ENCODE measurements around the gene SAGE1.
"Not testable (repeated sequence)": the region's sequence is repeated elsewhere in the genome, so short reads cannot be mapped to it uniquely, and the experiment has no call there.

The SAGE1 gene

GRCh38 chrX:135893294-135893817, at the start of gene SAGE1, which contains the start of gene CT45A10:
Gene SAGE1 (plus strand): TSS chrX:135893716. CDS start chrX:135896243, 2,527 bp downstream.
Gene CT45A10 (minus strand): TSS chrX:135893444. CDS start chrX:135885344, 8,100 bp downstream.
- no peak for DNase-seq

- DNase-seq, result not testable (repeated sequence)
Observed at GRCh38 chrX:135854438-135854837, 39.1 kb upstream of the SAGE1 start, which contains the start of gene CT45A8. Gene CT45A8 (minus strand): TSS chrX:135854538. CDS start chrX:135850783, 3,755 bp downstream.

DNA sequence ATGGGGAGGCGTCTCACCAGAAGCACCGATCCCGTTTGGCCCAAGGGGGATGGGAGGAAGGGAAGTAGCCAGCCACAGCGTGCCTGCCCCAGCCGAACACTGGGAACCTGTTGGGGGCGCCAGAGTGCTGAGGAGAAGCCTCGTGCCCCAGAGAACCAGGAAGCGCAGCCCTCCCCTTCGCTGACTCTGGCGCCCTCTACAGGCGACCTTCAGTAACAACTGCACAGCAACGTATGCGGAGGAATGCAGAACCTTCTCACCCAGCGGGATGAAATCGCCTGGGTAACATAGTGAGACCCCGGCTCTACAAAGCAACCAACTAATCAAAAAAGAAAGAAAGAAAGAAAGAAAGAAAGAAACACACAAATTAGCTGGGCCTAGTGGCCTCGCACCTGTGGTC, 21.8 kb upstream of the SAGE1 start, which contains the start of gene CT45A9:
CT45A9 (minus strand) TSS at position 101 of the 400 bp plus-strand sequence. CDS start 3,751 bp downstream, outside the sequence.
- DNase-seq, result not testable (repeated sequence)

GRCh38 chrX:135882741-135883140, 10.8 kb upstream of the SAGE1 start:
- DNase-seq, result not testable (repeated sequence)

- DNase-seq, result not testable (repeated sequence)
Observed at GRCh38 chrX:135888230-135888629, 5.3 kb upstream of the SAGE1 start.

GRCh38 chrX:135888976-135889375, 4.5 kb upstream of the SAGE1 start:
- peak; percentile 42 to 49 for DNase-seq

- no peak for DNase-seq
Observed at GRCh38 chrX:135890087-135890585, 3.4 kb upstream of the SAGE1 start.

DNA sequence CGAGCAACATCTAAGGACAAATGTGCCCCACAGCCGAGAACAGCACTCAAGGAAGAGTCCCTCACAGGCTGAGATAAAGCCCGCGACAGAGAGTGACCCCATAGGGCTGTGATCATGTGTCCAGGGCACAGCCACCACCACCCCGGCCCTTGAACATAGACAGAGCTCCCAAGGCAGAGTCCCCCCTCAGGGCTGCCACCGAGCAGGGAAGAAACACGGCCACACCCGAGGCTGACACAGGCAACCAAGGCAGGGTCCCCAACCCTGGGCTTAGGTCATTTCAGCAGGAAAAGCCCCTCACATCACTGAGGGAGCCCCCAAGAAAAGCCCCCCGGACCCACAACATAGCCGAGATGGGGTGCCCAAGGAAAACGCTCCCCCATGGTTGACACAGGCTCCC, 735 bp upstream of the SAGE1 start:
- no peak for DNase-seq

- no peak for DNase-seq
Observed at GRCh38 chrX:135910251-135910650, 16.7 kb downstream of the SAGE1 start.

- no peak for DNase-seq
Observed at GRCh38 chrX:135914404-135914803, 20.9 kb downstream of the SAGE1 start.

DNA sequence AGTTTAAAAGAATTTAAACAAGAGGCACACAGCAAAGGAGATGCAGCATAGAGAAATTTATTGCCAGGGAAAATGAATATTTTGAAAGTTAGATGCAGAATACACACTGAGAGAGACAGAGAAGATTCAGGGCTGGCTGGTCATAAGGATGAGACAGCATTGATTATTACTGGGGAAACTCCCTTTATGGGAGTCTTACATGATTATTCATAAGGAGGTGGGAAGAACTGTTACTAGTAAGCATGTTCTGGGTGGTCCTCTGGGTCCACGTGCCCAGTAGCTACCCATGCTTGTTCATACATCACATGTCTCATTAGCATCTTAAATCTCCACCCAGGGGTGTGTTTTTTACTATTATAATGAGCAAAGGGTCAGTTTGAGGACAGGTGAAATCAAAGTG, 27.0 kb downstream of the SAGE1 start:
- DNase-seq, result not testable (repeated sequence)

- no peak for DNase-seq
Observed at GRCh38 chrX:135923353-135923752, 29.8 kb downstream of the SAGE1 start.

GRCh38 chrX:135927897-135928296, 34.4 kb downstream of the SAGE1 start:
- DNase-seq, result no peak

- DNase-seq, result peak; percentile 41 to 52
Observed at GRCh38 chrX:135931644-135932487, 38.4 kb downstream of the SAGE1 start.

DNA sequence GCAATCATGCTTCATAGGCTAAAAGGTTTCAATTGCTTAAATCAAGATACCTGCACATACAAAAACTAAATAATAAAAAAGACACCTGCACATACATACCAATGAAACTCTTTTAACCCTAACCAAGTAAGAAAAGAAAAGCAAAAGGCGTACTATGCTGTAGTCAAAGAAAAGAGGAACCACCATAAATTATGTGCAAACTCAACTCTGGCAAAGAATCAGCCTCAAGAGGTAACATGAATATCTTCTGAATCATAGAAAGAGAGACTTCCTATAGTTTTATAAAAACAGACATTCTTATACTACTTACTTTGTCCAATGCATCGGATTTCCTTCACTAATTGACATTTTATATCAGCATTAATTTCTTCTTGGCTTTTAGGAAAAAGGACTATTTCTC, 51.0 kb downstream of the SAGE1 start:
- DNase-seq, result no peak

DNA sequence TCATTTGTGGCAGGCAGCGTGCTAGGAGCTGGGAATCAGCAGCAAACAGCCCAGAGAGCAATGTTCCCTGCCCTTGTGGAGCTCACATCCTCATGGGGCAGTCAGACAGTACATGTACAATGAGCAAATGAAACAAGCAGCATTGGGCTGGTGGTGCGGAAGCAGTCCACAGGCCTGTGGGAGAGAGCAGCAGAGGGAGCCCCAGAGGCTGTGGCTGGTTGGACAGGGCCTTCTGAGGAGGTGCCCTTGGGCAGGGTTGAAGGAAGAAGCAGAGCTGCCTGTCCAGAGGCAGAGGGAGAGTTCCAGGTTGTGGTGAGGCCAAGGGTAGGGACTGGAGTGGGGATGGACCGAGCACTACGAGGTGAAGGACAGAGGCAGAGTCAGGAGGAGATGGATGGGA, 57.8 kb downstream of the SAGE1 start:
- DNase-seq, result no peak
